MM.1S (cell line): ENCODE results near the gene PI3.

Experiments
- DNase-seq: peaks from one replicate; pipeline ENCODE4 v3.0.0-alpha.2; 2015
- H2AFZ ChIP-seq: fragments of 300-600 bp; sonication (generic); 2 replicates; pipeline ENCODE4 v1.6.0; 2016; ENCODE audit warnings: antibody characterized with exemption, low read length
- H3F3A ChIP-seq: fragments of 300-600 bp; sonication (generic); 2 replicates; pipeline ENCODE4 v1.6.1; 2016; ENCODE audit warnings: mild to moderate bottlenecking, antibody characterized with exemption, low read length, moderate library complexity, mixed read lengths; ENCODE audit not compliant: insufficient read depth
- H3K27ac ChIP-seq: fragments of 300-600 bp; sonication (generic); 2 replicates; pipeline ENCODE4 v1.5.1; 2016; ENCODE audit warnings: mild to moderate bottlenecking, low read length
- H3K27me3 ChIP-seq: fragments of 300-600 bp; sonication (generic); replicated peaks from 2 replicates; pipeline ENCODE4 v1.6.0; 2016; ENCODE audit warnings: low read length; ENCODE audit not compliant: insufficient read depth
- H3K36me3 ChIP-seq: fragments of 300-600 bp; sonication (generic); replicated peaks from 2 replicates; pipeline ENCODE4 v1.6.1; 2016; ENCODE audit warnings: mild to moderate bottlenecking, low read length, mixed read lengths; ENCODE audit not compliant: insufficient read depth
- H3K4me1 ChIP-seq: fragments of 300-600 bp; sonication (generic); 2 replicates; pipeline ENCODE4 v1.6.1; 2016; ENCODE audit warnings: low read length, mixed read lengths
- H3K4me2 ChIP-seq: fragments of 300-600 bp; sonication (generic); 2 replicates; pipeline ENCODE4 v1.6.0; 2016; ENCODE audit warnings: low read depth, low read length
- H3K4me3 ChIP-seq: fragments of 300-600 bp; sonication (generic); 2 replicates; pipeline ENCODE4 v1.5.1; 2016; ENCODE audit warnings: low read length, mixed read lengths
- H3K79me2 ChIP-seq: fragments of 300-600 bp; sonication (generic); 2 replicates; pipeline ENCODE4 v1.6.1; 2016; ENCODE audit warnings: mixed run types, low read length, mixed read lengths
- H3K9ac ChIP-seq: fragments of 300-600 bp; sonication (generic); 2 replicates; pipeline ENCODE4 v1.6.1; 2016; ENCODE audit warnings: low read length, mixed read lengths
- H3K9me2 ChIP-seq: fragments of 300-600 bp; sonication (generic); replicated peaks from 2 replicates; pipeline ENCODE4 v1.6.1; 2016; ENCODE audit warnings: mild to moderate bottlenecking, low read length, mixed read lengths; ENCODE audit not compliant: insufficient read depth
- H3K9me3 ChIP-seq: fragments of 300-600 bp; sonication (generic); replicated peaks from 2 replicates; pipeline ENCODE4 v1.6.1; 2016; ENCODE audit warnings: mild to moderate bottlenecking, low read length, mixed read lengths; ENCODE audit not compliant: insufficient read depth
- H4K20me1 ChIP-seq: fragments of 300-600 bp; sonication (generic); 2 replicates; pipeline ENCODE4 v1.6.1; 2016; ENCODE audit warnings: mild to moderate bottlenecking, low read length, moderate library complexity, mixed read lengths; ENCODE audit not compliant: insufficient read depth
- CTCF ChIP-seq: fragments of 300-600 bp; sonication (generic); IDR thresholded peaks from 2 replicates; pipeline ENCODE4 v1.5.1; 2016; ENCODE audit warnings: antibody characterized with exemption, low read length, mixed read lengths
- EZH2 ChIP-seq: fragments of 300-600 bp; sonication (generic); optimal IDR thresholded peaks from 2 replicates; pipeline ENCODE3; 2017; ENCODE audit warnings: low read depth, mild to moderate bottlenecking, antibody characterized with exemption, low read length, mixed read lengths
- EZH2phosphoT487 ChIP-seq: fragments of 300-600 bp; sonication (generic); IDR thresholded peaks from 2 replicates; pipeline ENCODE4 v1.6.1; 2018; ENCODE audit warnings: antibody characterized with exemption, low read length

Gene PI3

GRCh38 chr20:45152405-45152804 lies 22.3 kb upstream of the PI3 start:
- Histone ChIP-seq H3K27me3 (no peaks in the 10 kb centered on the region), H3K79me2 (no peaks in the 10 kb centered on the region), H2AFZ (no peak overlapping the region), H3K9me3 (no peaks in the 10 kb centered on the region), H3K27ac (no peak overlapping the region), H3K4me3 (no peak overlapping the region), H3K9me2 (no peaks in the 10 kb centered on the region), H3K36me3 (no peaks in the 10 kb centered on the region), H3K9ac (no peak overlapping the region), H4K20me1 (no peaks in the 10 kb centered on the region), H3K4me1 (no peaks in the 10 kb centered on the region), H3F3A (no peaks in the 10 kb centered on the region), H3K4me2 (no peak overlapping the region)
- no peak for TF ChIP-seq EZH2
- no peak for TF ChIP-seq CTCF
- no peak for DNase-seq

- H3K4me3 ChIP-seq: no peak overlapping the region
- H3K36me3 ChIP-seq: no peaks in the 10 kb centered on the region
- no peaks in the 10 kb centered on the region for H4K20me1 ChIP-seq
- no peaks in the 10 kb centered on the region for H3K4me1 ChIP-seq
- DNase-seq: no peak
- H3K9me3 ChIP-seq: no peaks in the 10 kb centered on the region
- TF ChIP-seq CTCF (no peak), EZH2 (no peak), EZH2phosphoT487 (no peak)
- H3K4me2 ChIP-seq: no peak overlapping the region
- H3K27ac ChIP-seq: no peak overlapping the region
- no peak overlapping the region for H3K9ac ChIP-seq
- H3F3A ChIP-seq: no peaks in the 10 kb centered on the region
- H3K27me3 ChIP-seq: no peaks in the 10 kb centered on the region
- no peaks in the 10 kb centered on the region for H3K79me2 ChIP-seq
- no peak overlapping the region for H2AFZ ChIP-seq
- no peaks in the 10 kb centered on the region for H3K9me2 ChIP-seq
These were observed 21.6 kb upstream of the PI3 start for GRCh38 chr20:45153147-45153546.

GRCh38 chr20:45153752-45154151 lies 20.9 kb upstream of the PI3 start:
- Histone ChIP-seq H3K27ac (no peak overlapping the region), H3K9me3 (no peaks in the 10 kb centered on the region), H3K9ac (no peak overlapping the region), H3K9me2 (no peaks in the 10 kb centered on the region), H3K36me3 (no peaks in the 10 kb centered on the region), H3K4me2 (no peak overlapping the region), H3K79me2 (no peaks in the 10 kb centered on the region), H3F3A (no peaks in the 10 kb centered on the region), H3K4me3 (no peak overlapping the region), H4K20me1 (no peaks in the 10 kb centered on the region), H2AFZ (no peak overlapping the region), H3K4me1 (no peaks in the 10 kb centered on the region), H3K27me3 (no peaks in the 10 kb centered on the region)
- DNase-seq: no peak
- TF ChIP-seq EZH2phosphoT487 (no peak), CTCF (no peak), EZH2 (no peak)
